ENCODE measurements around the gene CAD.
"Not testable (repeated sequence)": the region's sequence is repeated elsewhere in the genome, so short reads cannot be mapped to it uniquely, and the experiment has no call there.

CAD gene

GRCh38 chr2:27256855-27257454, 39.8 kb downstream of the CAD start:
- DNase-seq (ENCODE audit: low read depth) = no peak

- no peak for DNase-seq (ENCODE audit: low read depth)
Measured at GRCh38 chr2:27258051-27258450, 40.9 kb downstream of the CAD start.

GRCh38 chr2:27261241-27261925, 44.2 kb downstream of the CAD start:
- no peak for DNase-seq (ENCODE audit: low read depth)

GRCh38 chr2:27261926-27262298, 44.7 kb downstream of the CAD start:
- no peak for DNase-seq (ENCODE audit: low read depth)

- no peak for DNase-seq (ENCODE audit: low read depth)
Measured at GRCh38 chr2:27262379-27263286, 45.5 kb downstream of the CAD start, which contains the start of gene SLC30A3. Gene SLC30A3, minus strand, starts transcription at chr2:27263047. Its CDS starts 141 bp downstream, at chr2:27262906.

GRCh38 chr2:27263287-27264252, 46.4 kb downstream of the CAD start:
- DNase-seq (ENCODE audit: low read depth) = no peak

GRCh38 chr2:27264253-27264752, 47.1 kb downstream of the CAD start:
- DNase-seq (ENCODE audit: low read depth) = no peak

- peak; percentile 31 for DNase-seq (ENCODE audit: low read depth)
Measured at GRCh38 chr2:27264753-27265535, 47.8 kb downstream of the CAD start.

GRCh38 chr2:27265536-27265870, 48.3 kb downstream of the CAD start:
- DNase-seq (ENCODE audit: low read depth) = no peak

- not testable (repeated sequence) for DNase-seq (ENCODE audit: low read depth)
Measured at GRCh38 chr2:27268296-27268695, 51.1 kb downstream of the CAD start.

GRCh38 chr2:27270131-27270530, 53.0 kb downstream of the CAD start:
- no peak for DNase-seq (ENCODE audit: low read depth)

- DNase-seq (ENCODE audit: low read depth) = no peak
Measured at GRCh38 chr2:27270670-27271069, 53.5 kb downstream of the CAD start.

- DNase-seq (ENCODE audit: low read depth) = no peak
Measured at GRCh38 chr2:27271631-27272340, 54.6 kb downstream of the CAD start.

- DNase-seq (ENCODE audit: low read depth) = not testable (repeated sequence)
Measured at GRCh38 chr2:27272537-27273522, 55.7 kb downstream of the CAD start.

- DNase-seq (ENCODE audit: low read depth) = no peak
Measured at GRCh38 chr2:27275211-27276150, 58.3 kb downstream of the CAD start, which contains the start of gene DNAJC5G. Gene DNAJC5G, plus strand, starts transcription at chr2:27275433. Its CDS starts 1,296 bp downstream, at chr2:27276729.

GRCh38 chr2:27278010-27278409, 60.8 kb downstream of the CAD start:
- DNase-seq (ENCODE audit: low read depth) = no peak

- no peak for DNase-seq (ENCODE audit: low read depth)
Measured at GRCh38 chr2:27280826-27281225, 63.7 kb downstream of the CAD start.

- no peak for DNase-seq (ENCODE audit: low read depth)
Measured at GRCh38 chr2:27281442-27281841, 64.3 kb downstream of the CAD start.

All from fibroblast of gingiva (primary cell).